HG03280 (cell line): ENCODE data around the gene DNAAF5.
"Not testable (repeated sequence)": the region's sequence is repeated elsewhere in the genome, so short reads cannot be mapped to it uniquely, and the experiment has no call there.

Experiments used
- ATAC-seq: cut with Tn5 transposase; IDR thresholded peaks from one replicate; pipeline ENCODE4 v1.9.1; 2021; ENCODE audit warnings: mild to moderate bottlenecking, moderate library complexity; ENCODE audit not compliant: unreplicated experiment

DNAAF5 gene

GRCh38 chr7:745431-746154 is 19.1 kb downstream of the DNAAF5 start:
- ATAC-seq = no peak

GRCh38 chr7:746155-747061 is 19.9 kb downstream of the DNAAF5 start:
- ATAC-seq = no peak

DNA sequence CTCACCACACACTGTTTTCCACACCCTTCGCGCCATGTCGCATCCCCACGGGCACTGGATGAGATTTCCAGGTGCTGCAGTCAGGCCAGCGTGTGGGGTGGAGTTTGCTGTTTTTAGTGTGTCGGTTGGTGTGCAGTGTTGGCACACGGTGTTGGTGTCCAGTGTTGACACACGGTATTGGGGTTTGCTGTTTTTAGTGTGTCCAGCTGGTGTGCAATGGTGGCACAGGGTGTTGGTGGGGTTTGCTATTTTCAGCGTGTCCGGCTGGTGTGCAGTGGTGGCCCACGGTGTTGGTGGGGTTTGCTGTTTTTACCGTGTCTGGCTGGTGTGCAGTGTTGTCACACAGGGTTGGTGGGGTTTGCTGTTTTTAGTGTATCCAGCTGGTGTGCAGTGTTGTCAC is 20.7 kb downstream of the DNAAF5 start:
- no peak for ATAC-seq

DNA sequence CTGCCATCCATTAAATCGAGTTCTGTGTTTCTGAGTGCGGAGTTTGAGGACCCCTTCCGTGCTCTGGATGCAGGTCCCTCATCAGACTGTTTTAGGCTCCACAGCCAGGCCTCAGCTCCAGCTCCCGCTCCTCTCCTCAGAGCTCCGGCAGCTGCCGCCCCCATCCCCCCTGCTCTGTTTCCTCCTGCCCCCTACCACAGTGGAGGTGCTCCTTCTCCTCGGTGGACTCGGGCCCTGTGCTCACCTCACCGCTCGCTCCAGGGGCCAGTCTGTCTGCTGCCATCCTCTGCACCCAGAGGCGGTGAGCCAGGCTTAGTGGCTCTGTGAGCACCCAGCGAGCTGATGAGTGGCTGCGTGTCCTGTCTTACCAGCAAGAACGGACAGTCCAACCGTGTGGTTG is 21.9 kb downstream of the DNAAF5 start:
- no peak for ATAC-seq

DNA sequence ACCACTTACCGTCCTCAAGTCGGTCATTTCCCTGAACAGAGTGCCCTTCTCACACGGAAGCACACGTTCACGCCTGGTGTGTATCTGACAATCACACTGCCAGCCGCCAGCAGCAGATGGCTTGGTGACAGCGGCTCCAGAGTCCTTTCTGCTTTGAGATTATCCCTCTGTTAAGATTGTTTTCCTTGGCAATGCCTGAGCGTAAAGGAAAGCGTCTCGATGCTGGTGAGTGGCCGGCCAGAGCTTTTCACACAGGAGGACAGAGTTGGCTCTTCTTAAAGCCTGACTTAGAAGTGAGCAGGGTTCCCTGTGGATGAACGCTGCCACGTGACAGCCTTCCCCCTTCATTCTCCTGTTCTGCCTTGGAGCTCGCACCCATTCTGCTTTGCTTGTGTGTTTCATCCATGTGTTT is 22.6 kb downstream of the DNAAF5 start:
- no peak for ATAC-seq

DNA sequence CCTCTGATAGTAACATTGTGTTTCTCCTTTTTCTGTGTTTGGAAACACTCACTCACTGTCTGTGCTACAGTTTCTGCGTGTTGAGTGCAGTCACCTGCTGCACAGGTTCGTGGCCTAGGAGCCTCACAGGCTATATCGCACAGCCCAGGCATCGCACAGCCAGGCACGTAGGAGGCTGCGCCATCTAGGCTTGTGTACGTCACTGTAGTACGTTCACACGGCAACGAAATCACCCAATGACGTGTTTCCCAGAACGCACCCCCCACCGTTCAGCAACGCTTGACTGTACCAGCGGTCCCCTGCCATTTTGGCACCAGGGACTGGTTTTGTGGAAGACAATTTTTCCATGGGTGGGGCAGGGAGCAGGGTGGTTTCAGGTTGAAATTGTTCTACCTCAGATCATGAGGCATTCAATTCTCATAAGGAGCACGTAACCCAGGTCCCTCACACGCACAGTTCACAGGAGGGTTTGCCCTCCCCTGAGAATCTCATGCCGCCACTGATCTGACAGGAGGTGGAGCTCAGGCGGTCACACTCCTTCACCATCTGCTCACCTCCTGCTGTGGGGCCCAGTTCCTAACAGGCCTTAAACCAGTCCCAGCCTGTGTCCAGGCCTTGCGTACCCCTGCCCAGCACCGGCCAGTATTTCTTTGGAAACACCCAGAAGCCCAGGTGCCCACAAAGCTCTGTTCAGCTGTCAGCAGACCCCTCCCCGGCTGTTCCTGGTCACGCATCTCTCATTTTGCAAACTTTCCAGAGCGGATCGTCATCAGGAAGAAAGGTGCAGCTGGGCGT is 23.8 kb downstream of the DNAAF5 start:
- ATAC-seq = no peak

GRCh38 chr7:751826-752225 is 25.3 kb downstream of the DNAAF5 start:
- ATAC-seq = no peak

- ATAC-seq = not testable (repeated sequence)
Observed at GRCh38 chr7:752256-752655, 25.8 kb downstream of the DNAAF5 start.

DNA sequence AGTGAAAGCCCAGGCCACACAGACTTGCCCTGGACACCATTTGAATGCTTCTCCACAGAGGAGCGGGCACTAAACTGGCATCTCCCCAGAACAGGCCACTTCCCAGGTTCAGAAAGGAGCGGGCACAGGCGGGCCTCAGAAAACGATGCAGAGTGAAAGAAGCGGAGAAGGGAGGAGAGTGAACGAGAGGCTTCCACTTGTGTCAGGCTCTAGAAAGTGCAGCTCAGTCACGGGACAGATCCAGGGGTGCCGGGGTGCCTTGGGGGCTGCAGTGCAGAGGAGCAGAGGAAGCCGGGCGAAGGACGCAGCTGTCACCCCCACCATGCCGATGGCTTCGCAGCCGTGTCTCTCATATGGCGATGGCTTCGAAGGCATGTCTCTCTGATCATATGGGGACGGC is 26.7 kb downstream of the DNAAF5 start:
- ATAC-seq = no peak

DNA sequence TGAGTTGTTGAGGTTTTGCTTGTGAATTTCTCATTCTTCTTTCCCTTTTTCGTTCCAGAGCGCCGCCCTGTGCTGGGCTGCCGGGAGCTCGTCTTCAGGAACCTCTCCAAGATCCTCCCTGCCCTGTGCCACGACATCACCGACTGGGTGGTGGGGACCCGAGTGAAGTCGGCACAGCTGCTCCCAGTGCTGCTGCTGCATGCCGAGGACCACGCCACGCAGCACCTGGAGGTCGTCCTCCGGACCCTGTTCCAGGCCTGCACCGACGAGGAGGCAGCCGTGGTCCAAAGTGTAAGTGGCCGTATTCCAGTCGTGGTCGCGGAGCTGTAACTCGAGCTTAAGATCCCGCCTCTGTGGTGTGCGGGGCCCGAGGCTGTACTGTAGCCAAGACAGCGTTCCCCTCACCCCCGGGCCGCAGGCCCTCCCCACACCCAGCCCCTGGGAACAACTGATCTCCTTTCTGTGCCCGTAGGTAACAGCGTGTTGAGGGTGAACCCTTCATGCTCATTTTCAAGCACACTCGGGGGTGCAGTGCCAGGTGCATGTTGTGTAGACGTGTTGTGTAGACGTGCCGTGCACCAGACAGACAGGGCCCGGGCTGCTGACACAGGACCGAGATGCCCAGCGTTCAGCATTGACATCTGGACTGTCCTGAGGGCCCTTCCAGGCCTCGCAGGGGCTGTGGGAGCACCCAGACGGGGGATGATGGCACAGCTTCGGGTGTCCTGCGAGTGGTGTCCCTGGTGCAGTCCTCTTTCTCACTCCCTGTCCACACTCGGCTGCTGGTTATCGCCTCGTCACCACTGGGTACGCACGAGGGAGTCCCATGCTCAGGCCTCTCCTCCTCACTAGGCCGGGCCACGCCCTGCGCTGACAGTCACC is 28.3 kb downstream of the DNAAF5 start:
- ATAC-seq = no peak

DNA sequence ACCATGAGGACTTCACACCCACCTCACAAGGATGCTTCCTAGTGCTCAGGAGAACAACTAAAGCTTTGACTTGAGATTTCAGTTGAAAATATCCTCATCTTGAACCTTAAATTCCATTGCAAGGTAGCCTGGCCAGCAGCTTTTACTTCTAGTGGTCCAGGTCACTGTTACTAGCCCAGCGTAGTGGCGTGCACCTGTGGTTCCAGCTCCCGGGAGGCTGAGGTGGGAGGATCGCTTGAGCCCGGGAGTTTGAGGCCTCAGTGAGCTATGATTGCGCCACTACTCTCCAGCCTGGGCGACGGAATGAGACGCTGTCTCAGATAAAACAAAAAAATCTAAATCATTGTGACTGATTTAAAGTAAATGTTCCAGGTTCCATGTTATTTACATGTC is 28.9 kb downstream of the DNAAF5 start:
- ATAC-seq = no peak

DNA sequence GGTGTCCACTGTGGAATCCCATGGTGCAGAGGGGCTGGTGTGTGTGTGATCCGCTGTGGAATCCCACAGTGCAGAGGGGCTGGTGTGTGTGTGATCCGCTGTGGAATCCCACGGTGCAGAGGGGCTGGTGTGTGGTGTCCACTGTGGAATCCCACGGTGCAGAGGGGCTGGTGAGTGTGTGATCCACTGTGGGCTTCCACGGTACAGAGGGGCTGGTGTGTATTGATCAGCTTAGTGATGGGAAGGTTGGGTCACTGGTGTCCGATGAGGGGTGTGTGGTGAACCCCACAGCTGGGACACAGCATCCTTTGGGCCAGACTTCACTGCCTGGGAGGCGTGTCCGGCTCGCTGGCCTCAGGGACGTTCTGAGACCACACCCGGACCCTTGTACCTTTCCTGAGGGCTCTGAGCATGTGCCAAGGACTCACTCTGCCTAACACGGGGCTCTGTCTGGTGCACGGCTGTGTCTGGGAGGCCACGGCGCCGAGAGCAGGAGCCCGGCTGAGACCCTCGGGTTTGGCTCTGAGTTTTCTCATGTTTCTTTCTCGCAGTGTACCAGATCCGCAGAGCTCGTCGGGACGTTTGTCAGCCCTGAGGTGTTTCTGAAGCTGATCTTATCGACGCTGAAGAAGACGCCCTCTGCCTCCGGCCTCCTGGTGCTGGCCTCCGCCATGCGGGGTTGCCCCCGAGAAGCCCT is 29.9 kb downstream of the DNAAF5 start:
- no peak for ATAC-seq

- no peak for ATAC-seq
Observed at GRCh38 chr7:756928-757560, 30.5 kb downstream of the DNAAF5 start.

DNA sequence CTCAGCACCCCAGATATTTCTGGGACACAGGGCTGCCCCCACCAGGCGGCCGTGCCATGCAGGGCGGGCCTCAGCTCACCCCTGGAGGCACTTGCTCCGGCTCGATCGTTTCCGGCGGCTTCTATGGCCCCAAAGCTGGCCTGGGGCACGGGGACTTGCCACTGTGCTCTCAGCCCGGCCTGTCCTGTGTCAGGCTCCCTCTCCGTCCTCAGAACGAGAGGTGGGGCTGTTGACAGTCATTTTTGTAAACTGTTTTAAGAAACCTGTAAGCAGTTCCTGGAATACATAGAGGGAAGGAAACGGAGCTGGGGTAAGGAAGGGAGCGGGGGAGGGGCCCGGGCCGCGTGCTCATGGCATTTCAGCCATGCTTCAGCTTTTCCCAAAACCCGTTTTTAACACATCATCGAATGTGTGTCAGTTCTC is 31.3 kb downstream of the DNAAF5 start:
- ATAC-seq = no peak

- no peak for ATAC-seq
Observed at GRCh38 chr7:759569-759968, 33.1 kb downstream of the DNAAF5 start.

- ATAC-seq = no peak
Observed at GRCh38 chr7:760006-760405, 33.5 kb downstream of the DNAAF5 start.

GRCh38 chr7:761101-761500 is 34.6 kb downstream of the DNAAF5 start:
- ATAC-seq = no peak

DNA sequence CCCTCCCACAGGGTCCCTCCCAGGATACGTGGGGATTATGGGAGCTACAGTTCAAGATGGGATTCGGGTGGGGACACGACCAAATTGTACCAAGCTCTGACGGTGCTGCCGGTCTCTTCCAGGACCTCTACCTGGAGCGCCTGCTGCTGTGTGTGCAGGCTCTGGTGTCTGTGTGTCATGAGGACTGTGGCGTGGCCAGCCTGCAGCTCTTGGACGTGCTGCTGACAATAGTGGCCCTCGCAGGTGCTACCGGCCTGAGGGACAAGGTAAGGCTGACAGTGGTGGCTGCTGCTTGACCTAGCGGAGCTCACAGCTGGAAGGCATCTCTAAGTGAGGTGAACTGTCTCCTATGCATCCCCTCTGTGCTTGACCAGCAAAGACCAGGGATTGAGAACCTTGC is 35.1 kb downstream of the DNAAF5 start:
- no peak for ATAC-seq

- no peak for ATAC-seq
Observed at GRCh38 chr7:762885-763284, 36.4 kb downstream of the DNAAF5 start.
